Hematopoietic multipotent progenitor cell treated with erythropoietin and hydrocortisone succinate and interleukin-3 and kit ligand, for 15 days (in vitro differentiated cells): ENCODE measurements around the gene AKAP7.

Experiments used
- DNase-seq: peaks from one replicate; pipeline ENCODE4 v3.0.0-alpha.2; 2015; ENCODE audit warnings: low spot score

The AKAP7 gene

DNA sequence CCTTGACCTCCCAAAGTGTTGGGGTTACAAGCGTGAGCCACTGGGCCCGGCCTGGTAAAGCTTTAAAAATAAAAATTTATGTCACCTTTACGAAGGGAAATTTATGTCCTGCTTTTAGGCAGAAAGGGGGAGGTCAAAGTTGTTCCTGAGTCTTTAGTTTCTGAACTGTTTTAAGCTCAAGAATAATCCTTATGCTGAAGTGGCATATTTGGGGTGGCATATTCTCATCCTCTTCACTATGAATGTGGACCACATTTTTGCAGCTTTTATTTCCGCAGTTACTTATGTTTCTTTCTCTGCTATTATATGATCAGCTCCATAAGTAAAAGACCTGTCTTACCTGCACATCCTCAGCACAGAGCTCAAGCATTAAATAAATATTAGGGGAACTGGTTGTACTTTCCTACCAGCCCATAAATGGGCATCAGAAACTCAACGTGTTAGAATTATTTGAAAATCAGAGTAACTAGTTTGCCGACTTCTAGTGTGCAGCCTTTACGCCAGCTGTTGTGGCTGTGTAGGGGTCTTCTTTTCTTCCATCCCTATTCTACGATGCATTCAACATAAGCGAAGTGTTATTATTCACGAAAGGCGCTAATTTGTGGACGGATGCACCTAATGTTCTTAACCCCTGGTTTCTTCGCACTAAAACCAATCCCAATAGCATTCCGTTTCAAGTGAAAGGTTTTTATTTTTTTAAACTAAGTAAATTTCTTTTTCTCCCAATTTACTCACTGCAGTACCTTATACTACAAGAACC lies 867 bp upstream of the AKAP7 start:
- DNase-seq: no peak

DNA sequence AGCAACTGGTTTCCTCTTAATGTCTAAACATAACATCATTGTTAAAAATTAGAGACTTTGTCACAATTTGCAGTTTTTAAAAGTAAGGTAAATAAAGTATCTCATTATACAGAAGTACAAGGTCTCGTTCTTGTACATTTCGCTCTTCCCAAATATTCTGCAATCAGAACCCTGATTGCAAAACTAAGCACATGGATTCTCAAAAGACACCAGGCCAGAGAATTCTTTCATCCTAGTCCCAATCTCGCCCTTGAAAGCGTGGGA lies 355 bp upstream of the AKAP7 start:
- DNase-seq: no peak

DNA sequence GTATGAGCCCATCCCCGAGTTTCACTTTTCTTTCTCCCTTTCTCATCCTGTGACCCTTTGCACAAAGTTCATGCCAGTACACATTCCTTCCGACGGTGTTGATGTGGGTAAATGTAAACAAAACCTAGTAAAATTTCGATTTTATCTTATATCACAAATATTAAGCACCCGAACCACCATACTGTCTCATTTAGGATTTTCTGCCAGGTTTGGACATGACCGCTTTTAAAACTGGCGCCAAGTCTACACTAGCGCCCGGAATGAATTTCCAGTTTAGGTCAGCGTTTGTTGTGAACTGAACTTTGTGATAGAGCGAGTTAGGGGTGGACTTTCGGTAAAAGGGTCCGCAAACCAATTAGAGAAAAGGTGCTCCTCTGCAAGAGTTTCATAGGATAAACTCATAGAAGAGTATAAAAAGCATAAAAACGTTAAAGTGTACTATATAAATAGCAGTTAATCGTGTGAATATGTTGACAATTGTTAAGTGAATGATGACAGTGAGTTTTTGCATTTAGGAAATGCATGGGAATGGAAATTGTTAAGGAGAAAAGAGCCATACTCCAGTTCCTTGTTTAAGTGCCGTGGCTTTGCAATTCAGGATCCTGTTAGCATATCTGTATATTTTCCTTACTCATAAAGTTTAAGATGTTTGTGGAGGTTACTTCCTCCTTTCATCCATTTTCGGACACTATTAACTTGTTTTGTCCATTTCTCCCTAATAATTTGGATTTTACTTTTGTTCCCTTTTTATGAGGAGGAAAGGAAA lies 937 bp downstream of the AKAP7 start:
- no peak for DNase-seq

DNA sequence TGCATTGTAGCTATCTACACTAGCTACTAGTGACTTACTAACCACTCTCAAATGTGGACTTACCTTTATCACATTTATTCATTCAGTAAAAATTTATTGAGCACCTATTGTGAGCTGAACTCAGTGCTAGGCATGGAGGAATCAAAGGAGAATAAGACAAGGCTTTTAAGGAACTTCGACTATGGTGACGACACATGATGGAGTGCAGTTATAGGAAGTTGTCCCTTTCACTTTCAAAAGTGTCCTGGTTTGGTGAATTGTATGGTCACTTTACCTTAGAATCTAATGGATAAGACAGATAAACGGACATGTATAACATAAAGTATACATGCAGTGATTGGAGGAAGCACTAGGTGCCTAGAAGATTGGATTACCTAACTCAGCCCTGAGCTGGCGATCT lies 4.3 kb downstream of the AKAP7 start:
- no peak for DNase-seq

DNA sequence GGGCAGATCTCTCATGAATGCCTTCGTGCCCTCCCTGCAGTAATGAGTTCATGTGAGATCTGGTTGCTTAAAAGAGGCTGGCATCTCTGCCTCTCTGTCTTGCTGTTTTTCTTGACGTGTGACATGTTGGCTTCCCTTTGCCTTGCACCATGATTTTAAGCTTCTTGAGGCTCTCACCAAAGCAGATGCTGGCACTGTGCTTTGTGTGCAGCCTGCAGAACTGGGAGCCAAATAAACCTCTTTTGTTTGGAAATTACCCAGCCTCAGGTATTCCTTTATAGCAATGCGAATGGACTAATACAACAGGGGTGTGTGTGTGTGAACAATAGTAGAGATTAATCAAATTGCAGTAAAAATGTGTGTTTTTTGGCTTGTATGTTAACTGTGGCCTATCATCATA lies 8.1 kb downstream of the AKAP7 start:
- no peak for DNase-seq

DNA sequence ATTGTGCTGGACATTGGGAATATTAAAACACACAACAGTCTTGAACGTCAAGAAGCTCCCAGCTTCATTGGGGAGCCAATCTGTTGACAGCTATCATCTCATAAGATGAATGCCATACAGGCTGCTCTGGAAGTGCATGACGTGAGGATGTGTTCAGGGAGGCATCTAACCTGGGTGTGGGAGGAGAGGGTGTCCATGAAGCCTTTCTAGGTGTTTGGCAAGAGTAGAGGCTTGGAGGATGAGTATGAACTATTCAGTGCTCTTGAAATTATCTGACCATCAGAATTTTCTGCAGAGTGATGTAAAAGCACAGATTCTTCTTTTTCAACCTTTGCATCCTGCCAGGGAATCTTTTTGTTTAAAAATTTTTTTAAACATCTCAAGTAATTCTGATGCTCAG lies 11.6 kb downstream of the AKAP7 start:
- DNase-seq: no peak

DNA sequence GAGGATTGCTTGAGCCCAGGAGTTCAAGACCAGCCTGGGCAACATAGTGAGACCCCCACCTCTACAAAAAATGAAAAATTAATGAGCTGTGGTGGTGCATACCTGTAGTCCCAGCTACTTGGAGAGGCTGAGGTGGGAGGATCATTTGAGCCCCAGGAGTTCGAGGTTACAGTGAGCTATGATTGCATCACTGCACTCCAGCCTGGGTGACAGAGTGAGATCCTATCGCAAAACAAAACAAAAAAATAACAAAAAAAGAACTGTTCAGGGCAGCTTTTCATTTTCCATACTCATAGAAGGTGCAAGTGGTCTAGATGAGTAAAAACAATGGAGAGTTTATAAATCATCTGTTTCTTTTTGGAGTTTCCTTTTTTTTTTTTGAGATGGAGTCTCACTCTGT lies 21.1 kb downstream of the AKAP7 start:
- no peak for DNase-seq

DNA sequence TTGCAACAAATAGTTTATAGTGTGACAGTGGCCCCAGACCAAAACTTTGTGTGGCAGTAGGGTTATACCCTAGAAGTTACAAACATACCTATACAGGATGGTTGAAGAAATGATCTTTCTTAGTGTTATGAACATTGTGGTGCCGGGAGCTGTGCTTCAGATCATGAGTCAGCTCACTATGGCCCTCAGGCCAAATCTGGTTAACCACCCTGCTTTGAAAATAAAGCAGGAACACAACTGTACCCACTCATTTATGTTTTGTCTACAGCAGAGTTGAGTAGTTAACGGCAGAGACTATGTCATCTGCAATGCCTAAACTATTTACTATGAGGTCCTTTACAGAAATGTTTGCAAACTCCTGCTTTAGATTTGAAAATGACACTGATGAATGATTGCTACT lies 24.3 kb downstream of the AKAP7 start:
- no peak for DNase-seq

DNA sequence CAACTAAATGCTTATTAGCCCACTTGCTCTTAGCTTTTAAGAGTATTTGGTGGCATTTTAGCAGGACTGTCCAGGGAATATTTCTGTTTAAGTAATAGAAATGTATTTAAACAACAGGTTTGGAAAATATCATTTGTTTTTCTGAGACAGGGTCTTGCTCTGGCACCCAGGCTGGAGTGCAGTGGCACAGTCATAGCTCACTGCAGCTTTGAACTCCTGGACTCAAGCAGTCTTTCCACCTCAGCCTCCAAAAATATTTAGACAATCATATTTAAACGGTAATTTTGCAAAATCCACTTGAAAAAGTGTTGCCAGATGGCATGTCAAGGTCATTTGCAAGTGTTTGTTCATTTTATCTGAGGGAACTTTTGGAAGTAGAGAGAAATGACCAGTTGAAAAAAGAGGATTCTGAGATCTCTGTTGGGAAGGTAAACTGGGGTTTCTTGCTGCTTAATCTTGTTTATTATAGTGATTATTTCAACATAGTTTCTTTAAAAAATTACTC lies 25.0 kb downstream of the AKAP7 start:
- DNase-seq: no peak

DNA sequence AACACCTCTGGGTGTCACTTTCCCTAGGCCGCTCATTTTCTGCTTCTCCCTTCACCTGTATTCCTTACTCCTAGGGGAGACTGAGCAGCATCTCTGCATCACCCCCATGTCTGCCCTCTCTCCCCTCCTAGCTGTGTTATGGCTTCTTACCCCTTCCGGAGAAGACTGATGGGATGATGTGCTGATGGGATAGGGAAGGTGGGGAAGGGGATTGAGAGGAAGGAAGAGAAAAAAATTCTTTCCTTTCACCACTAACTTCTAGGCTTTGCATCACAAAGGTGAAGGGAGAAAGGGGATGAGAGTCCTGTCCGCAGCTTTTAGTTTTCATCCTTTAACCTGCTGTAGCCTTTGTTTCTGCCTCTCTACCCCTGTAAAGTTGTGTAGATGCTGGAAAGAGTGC lies 26.7 kb downstream of the AKAP7 start:
- DNase-seq: no peak

DNA sequence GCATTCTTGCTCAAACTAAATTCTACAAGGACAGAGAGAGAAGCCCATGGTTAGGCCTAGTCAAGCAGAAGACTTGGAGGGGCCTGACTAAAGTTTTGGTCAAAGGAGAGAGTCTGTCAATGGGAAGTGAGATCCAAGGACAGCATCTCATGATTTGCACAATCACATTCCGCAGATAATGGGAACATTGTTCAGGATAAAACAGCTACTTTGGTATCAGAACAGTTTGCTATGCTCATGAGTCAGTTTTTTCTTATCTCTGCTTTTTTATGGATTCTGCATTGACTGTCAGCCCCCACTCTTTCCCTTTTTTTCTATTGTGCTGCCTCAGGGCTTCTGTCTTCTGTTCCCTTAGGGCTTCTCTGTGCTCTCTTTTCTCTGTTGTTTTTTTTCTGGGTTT lies 28.6 kb downstream of the AKAP7 start:
- no peak for DNase-seq

DNA sequence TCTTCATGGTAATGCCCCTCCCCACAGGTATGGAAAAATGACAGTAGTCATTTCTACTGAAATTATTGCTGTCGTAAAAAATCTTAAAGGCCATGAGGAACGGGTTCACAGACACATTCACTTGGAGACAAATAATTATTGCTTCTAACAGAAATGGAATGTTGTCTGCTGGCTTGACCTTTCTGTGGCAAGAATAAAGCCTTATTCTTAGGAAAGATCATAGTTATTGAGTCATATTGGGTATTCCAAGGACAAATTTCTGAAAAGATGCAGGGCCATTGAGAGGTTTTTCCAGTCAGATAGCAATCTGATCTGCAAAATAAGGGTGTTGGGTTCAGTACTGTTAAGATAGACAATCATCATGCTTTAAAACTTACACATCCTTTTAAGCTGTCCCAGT lies 29.2 kb downstream of the AKAP7 start:
- no peak for DNase-seq

DNA sequence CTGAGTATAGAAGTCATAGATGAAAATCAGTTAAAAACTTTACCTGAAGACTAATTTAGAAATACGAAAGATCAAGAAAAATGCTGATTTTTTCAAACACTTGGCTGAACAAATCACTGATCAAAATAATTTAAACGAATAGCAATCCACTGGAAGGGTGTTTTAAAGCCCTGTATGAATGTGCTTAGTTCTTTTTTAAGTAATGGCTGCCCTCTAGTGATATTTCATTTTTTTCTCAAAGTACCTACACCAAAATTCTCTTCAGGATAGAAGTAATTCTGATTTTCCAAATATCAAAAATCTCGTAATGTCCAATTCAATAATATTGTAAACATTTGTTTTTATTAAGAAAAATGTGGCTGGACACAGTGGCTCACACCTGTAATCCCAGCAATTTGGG lies 32.5 kb downstream of the AKAP7 start:
- no peak for DNase-seq

DNA sequence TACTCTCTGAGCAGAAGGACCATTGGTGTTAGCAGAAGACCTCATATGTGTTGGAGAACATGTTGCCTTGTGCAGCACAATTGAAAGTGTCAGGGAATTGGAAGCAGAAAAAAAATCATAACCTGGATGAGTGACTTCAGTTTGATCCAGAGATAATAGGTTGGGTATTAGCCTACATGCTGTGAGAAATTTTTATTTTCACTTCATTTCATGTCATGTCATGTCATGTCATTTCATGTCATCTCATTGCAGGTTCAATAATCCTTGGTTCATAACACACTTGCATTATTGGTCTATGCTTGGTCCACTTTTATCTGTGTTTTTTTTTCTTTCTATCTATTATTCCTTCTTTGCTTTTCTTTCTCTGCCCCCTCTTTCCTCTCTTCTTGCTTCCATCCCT lies 34.3 kb downstream of the AKAP7 start:
- DNase-seq: no peak

DNA sequence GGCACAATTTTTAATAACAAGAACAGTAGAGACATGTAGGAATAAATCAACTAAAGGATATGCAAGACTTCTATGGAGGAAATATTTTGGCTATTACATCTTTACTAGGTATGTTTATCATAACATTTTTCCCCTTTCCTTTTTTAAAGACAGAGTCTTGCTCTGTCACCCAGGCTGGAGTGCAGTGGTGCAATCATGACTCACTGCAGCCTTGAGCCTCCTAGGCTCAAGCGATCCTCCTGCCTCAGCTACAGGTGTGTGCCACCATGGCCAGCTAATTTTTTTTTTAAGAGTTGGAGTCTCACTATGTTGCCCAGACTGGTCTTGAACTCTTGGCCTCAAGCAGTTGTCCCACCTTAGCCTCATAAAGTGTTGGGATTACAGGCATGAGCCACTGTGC lies 37.0 kb downstream of the AKAP7 start:
- no peak for DNase-seq

DNA sequence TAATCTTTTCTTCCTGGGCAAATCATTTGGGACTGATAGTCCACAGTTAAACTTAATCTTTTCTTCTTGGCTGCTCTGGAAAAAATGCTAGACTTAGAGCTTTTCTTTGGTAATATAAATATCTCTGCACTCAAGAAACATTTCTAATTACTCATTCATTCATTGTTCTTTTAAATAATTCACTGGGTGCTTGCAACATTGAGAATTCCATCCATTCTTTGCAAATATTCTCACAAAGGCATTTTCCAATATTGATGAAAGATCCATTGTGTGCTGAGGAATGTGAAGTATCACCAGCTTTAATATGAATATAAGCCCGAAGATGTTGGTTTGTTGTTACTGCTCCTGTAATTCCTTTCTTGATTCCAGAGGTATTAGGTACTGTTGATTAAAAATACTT lies 38.4 kb downstream of the AKAP7 start:
- no peak for DNase-seq

DNA sequence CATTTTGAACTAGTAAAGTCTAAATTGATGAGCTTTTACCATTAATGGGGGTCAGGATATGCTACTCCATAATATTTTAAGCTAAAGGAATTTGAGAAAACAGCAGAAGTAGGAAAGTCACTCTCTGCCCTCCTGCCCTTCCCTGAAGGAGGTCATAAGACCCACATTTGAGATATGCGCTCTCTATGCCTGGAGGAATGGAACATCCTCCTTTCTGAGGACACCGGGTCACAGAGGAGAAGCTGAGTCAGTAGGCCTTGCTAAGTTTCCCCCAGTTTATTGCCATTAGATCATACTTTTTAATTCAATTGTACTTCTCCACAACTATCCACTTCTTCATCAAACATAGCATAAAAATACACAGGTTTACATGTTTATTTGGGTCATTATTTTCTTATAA lies 40.3 kb downstream of the AKAP7 start:
- DNase-seq: no peak

DNA sequence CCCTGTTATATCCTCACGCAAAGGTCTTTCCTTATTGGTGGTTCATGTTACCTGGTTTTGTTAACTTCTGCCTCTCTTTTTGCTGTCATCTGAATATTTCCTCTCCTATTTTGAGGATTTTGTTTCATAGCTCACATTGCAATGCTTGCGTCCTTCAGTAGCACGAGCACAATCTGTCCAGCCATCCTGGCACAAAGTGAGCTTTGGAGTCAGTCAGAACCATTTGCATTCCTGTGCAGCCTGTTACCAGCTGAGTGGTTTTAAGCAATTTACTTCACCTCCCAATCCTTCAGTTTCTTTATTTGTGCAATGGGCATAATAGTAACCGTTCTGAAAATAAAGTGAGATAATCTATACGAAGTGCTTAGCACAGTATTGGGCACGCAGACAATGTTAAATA lies 42.7 kb downstream of the AKAP7 start:
- DNase-seq: no peak

DNA sequence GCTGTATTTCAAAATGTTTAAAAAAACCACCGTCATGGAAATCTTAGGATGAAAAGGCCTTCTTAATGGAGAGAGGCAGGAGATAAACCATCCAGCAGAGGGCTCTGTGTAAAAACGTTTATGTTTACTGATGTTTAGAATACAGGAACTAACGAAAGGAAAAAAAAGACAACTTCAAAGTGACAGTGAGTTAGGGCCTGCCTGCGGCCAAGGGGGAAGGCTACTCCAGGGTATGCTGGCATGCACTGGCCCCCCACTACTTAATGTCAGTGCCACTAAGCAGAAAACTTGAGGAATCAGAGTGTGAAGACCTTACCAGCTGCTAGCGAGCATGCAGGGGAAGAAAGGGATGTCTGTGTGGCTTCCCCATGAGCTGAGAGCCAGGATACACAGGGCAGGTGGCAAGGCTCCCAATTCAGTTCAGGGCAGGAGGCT lies 47.7 kb downstream of the AKAP7 start:
- DNase-seq: no peak

DNA sequence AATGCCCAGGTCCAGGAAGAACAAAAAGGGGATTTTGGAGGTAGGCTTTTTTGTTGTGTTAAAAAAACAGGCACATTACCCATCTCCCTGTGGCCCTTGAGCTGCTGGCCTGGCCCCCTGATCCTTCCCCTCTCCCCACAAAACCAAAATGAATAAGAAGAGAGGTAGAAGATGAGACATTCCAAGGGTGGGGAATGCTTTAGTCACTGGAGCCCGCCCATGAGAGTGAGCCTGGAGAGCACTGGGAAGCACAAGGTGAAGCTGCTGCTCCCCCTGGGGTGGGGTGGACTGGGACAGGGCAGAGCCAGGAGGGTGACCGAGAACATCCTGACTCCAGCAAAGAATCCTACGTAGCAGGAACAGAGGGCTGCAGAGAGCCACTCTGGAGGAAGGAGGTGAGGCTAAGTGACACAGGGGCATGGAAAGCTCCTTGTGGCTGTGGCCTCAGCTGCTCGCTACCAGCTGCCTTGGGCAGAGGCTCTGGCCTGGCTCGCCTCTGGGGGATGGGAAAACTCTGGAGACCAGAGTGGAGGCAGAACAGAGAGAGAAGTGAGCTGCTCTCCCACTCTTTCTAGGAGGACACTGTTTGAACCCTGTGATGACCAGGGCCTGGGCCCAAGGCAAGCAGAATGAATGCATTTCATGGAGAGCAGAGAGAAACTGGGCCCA lies 48.3 kb downstream of the AKAP7 start:
- no peak for DNase-seq

DNA sequence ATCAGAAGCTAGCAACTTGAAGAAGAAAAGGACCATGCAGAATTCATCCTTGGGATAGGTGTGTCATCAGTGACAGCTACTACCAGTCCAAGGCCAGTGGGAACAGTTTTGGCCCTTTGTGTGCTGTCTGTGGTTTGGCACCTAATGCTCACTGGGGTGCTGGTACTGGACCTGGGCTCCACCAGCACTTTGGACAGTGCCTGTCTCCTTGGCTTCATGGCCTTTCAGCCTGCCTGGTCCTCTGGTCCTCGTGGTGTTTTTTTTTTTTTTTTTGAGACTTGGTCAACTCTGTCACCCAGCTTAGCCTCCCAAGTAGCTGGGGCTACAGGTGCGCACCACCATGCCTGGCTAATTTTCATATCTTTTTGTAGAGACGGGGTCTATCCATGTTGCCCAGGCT lies 56.3 kb downstream of the AKAP7 start:
- no peak for DNase-seq

DNA sequence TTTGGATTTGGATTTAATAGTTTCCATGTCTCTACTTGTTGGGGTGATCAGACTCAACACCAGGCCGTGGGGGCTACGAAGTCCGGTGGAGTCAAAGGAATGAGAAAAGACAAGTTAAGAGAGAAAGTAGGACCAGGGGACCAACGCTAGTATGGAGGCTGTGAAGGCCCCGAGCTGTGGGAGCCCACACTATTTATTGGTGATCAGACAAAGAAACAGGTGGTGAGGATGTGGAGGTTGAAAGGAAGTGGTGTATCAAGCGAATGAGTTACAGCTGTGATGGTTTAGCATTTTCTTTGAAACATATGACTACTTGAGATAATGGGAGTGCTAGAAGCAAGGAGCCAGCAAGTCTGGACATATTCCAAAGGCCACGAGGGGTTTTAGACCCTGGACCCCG lies 62.4 kb downstream of the AKAP7 start:
- DNase-seq: no peak

DNA sequence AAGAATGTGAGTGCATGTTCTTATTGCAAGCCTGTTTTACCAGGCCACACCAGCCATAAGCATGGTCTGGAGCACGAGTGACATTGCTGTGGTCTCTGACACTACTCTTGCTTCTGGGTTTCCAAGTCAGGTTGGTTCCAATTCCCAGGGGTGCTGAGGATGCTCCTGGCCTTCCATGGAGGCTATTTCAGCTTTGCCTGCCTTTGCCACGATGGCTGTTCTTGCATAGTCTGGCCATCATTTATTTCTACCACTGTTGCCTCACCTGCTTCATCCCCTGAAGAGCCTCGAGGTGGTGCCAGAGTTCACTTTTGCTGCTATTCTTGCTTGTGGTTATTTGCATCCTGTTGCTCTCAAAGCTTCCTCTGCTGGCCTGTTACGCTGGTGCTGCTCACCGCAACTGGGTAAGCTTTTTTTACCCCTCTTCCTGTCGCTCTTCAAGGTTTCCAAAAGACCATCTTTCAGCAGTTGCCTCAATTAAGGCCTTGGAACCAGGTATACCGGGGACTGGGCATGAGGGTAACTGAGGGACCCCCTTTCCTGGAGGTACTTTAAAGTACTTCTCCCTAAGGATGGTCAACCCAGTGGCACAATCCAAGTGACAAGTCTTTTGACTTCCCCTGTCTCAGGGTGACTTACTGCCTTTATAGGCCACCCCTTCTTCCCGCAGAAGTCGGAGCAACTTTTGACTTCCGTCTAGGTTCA lies 64.5 kb downstream of the AKAP7 start:
- no peak for DNase-seq
